HG02763 (cell line): ENCODE results near the gene MRI1.

Experiments
- ATAC-seq: cut with Tn5 transposase; IDR thresholded peaks from one replicate; pipeline ENCODE4 v1.9.1; 2021; ENCODE audit warnings: mild to moderate bottlenecking, moderate library complexity; ENCODE audit not compliant: unreplicated experiment

MRI1 gene

DNA sequence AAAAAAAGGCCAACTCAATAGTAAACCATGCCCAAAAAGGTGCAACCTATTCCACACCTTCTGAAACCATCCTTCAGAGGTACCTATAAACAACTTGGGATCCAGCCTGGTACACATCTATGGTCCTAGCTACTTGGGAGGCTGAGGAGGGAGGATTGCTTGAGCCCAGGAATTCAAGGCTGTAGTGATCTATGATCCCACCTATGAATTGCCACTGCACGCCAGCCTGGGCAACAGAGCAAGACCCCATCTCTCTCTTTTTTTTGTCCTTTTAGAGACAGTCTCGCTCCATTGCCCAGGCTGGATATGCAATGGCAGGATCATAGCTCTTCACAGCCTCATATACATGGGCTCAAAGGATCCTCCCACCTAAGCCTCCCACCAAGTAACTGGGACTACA lies 57.0 kb downstream of the MRI1 start:
- no peak for ATAC-seq

DNA sequence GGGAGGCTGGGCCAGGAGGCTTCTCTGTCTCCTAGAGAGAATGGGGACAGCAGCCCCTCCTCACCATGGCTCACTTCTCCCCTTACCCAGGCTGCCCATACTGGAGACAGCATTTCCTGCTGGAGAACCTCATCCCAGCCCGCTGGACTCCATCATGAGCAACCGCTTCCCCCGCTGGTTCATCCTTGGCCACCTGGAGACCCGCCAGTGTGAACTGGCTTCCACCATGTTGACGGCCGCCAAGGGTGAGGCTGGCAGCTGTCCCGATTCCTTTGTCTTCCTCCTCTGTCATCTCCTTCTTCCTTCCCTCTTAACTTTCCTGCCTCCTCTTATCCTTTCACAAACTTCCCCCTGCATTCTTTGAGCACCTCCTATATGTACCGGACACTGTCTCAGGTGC lies 58.9 kb downstream of the MRI1 start:
- ATAC-seq, result no peak
